ENCODE measurements around the gene SBK3. TPM values are rescaled to one million over a fixed set of nuclear protein-coding genes. Genes with fewer than 3 reads are reported as not detected.

SBK3 gene
- total and polyA plus RNA-seq, 7 donors: 0.79 to 30.8 (median 7.9) TPM

DNA sequence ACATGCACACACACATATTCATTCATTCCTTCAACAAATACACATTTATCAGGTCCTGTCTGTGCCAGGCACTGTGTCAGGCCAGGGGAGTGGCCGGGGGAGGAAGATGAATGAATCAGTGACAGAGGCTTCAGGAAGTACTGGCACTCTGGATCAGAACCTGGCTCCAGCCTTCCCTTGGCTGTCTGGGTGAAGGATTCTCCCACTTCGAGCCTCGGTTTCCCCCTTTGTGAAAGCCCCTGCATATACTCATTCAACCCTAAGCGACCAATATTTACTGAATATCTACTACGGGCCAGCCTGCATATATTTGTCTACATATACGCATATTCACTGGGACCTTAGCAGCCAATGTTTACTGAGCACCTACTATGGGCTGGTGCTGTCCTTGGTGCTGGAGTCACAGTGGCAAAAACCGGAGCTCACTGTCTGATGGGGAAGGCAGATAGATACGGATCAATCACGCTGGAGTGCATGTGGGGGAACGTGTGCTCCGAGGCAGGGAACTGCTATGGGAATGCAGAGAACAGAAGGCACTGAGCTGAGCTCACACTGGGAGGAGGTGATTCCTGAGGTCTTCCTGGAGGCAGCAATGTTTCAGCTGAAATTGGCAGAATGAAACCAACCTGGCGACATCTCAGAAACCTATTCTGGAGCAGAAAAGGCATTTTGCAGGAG lies 35.9 kb upstream of the SBK3 start:
- peaks cover 0 to 5% (median 0%) of the 10 kb centered on the region in 3 donors for H3K27me3 ChIP-seq (ENCODE audit: insufficient read depth in 3 of 3, low read length in 2 of 3)
- H3K36me3 ChIP-seq (ENCODE audit: insufficient read depth in 1 of 2, low read depth in 1 of 2): peaks cover 5 to 31% of the 10 kb centered on the region in 2 donors
- H3K4me1 ChIP-seq: peaks cover 9% of the 10 kb centered on the region
- peak overlapping the region; percentile 97 for H3K27ac ChIP-seq
- intact Hi-C loops (cut with DNase I): loop anchor here in 1 of 2 donors (2.0 kb wide), 1 partner anchor 64 kb away; no protein-coding TSS in a partner anchor
- WGBS, 3 donors: 34 to 38% (median 34%) methylated on average over 12 of the region's 12 CpGs
- ATAC-seq: no peak
- TF ChIP-seq, protein P1, sequence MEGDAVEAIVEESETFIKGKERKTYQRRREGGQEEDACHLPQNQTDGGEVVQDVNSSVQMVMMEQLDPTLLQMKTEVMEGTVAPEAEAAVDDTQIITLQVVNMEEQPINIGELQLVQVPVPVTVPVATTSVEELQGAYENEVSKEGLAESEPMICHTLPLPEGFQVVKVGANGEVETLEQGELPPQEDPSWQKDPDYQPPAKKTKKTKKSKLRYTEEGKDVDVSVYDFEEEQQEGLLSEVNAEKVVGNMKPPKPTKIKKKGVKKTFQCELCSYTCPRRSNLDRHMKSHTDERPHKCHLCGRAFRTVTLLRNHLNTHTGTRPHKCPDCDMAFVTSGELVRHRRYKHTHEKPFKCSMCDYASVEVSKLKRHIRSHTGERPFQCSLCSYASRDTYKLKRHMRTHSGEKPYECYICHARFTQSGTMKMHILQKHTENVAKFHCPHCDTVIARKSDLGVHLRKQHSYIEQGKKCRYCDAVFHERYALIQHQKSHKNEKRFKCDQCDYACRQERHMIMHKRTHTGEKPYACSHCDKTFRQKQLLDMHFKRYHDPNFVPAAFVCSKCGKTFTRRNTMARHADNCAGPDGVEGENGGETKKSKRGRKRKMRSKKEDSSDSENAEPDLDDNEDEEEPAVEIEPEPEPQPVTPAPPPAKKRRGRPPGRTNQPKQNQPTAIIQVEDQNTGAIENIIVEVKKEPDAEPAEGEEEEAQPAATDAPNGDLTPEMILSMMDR (IDR thresholded peaks at IDR 0.05): no peak
- peak overlapping the region; percentile 93 for H3K4me3 ChIP-seq
- DNase-seq: no peak
- no peaks in the 10 kb centered on the region for H3K9me3 ChIP-seq

DNA sequence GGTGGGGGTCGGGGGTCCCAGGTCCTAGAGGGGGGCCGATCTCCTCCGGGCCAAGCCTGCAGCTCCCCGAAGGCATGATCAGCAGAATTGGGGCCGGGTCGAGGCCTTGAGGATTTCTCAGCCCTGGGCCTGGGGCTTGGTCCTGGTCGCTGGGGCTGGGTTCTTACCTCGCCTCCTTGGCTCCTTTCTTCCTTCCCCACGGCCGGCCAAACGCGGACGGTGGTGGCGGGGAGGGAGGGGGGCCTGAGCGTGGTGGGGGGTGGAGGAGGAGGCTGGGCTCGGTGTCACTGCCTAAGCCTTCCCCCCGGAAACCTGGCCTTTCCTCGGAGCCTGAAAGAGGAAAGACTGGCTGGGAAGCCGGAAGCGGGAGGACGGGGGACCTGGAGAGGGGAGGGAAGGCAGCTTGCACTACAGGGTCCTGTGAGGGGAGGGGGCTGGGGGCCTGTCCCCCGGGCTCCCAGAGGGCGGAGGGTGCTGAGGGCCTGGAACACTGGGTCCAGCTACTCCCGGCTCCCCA lies 35.3 kb upstream of the SBK3 start, which contains the start of gene ZNF579:
TSS of gene ZNF579 (minus strand) at position 221 of the 517 bp plus-strand sequence. CDS start 1,209 bp downstream, outside the sequence.
- peak; percentile 89 to 95 for DNase-seq
- H3K4me3 ChIP-seq: peak within 1 kb of the TSS; percentile 93
- intact Hi-C loops (cut with DNase I): loop anchor here in 1 of 2 donors (2.0 kb wide), 1 partner anchor 64 kb away; no protein-coding TSS in a partner anchor
- peaks cover 3% of the 10 kb centered on the region for H3K4me1 ChIP-seq
- 0 to 1% (median 0%) methylated on average over 15 to 24 of the region's 24 CpGs for WGBS, 3 donors
- peak; percentile 82 to 92 (median 90) for ATAC-seq
- peaks cover 5 to 31% of the 10 kb centered on the region in 2 donors for H3K36me3 ChIP-seq (ENCODE audit: insufficient read depth in 1 of 2, low read depth in 1 of 2)
- peak within 1 kb of the TSS; percentile 97 for H3K27ac ChIP-seq
- TF ChIP-seq, protein P1 (IDR thresholded peaks at IDR 0.05): no peak
- H3K9me3 ChIP-seq: no peaks in the 10 kb centered on the region
- peaks cover 0 to 5% (median 0%) of the 10 kb centered on the region in 3 donors for H3K27me3 ChIP-seq (ENCODE audit: insufficient read depth in 3 of 3, low read length in 2 of 3)

DNA sequence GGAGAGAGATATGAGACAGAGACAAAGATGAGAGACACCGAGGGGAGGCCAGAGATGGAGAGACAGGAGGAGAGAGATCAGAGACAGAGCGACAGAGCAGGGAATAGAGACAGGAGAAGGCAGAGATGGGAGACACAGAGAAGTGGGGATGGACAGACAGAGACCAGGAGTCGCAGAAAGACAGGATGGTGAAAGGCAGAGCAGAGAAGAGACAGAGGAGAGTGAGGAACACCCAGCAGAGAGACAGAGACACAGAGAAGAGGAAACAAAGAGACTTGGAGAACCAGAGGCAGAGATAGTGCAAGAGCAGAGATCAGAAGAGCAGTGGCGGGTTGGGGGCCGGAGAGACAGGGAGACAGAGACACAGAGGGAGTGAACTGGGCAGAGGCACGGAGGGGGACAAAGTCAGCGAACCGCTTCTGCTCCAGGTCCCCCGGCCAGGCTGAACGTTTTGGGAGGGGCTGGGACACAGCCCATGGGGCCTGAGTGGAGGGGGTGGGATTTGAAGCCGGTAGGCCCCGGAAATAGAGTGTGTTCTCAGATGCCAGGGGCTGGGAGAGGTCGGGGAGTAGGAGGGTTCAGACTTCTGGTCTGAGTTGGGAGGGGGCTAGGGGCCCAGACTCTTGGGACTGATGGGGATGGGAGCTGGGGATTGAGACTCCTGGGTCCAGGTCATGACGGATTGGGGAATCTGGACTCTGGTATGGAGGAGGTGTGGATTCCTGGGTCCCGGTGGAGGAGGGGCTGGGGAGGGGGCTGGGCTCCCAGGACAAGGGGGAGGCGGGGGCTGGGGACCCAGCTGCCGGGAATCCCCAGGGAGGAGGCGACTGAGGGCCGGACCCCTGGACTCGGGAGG lies 34.7 kb upstream of the SBK3 start:
- peak; percentile 62 to 81 (median 70) for ATAC-seq
- TF ChIP-seq, protein P1 (IDR thresholded peaks at IDR 0.05): no peak
- Histone ChIP-seq H3K4me1 (peaks cover 2% of the 10 kb centered on the region), H3K4me3 (peak overlapping the region; percentile 93), H3K27me3 (ENCODE audit: insufficient read depth in 3 of 3, low read length in 2 of 3) (peaks cover 0 to 1% (median 0%) of the 10 kb centered on the region in 3 donors), H3K36me3 (ENCODE audit: insufficient read depth in 1 of 2, low read depth in 1 of 2) (peaks cover 5 to 31% of the 10 kb centered on the region in 2 donors), H3K9me3 (no peaks in the 10 kb centered on the region), H3K27ac (peak overlapping the region; percentile 97)
- DNase-seq: peak in 1 of 2 donors; percentile 80
- 8 to 10% (median 10%) methylated on average over 18 to 20 of the region's 20 CpGs for WGBS, 3 donors
- intact Hi-C loops (cut with DNase I): loop anchor here in 1 of 2 donors (2.0 kb wide), 1 partner anchor 63 kb away; no protein-coding TSS in a partner anchor

DNA sequence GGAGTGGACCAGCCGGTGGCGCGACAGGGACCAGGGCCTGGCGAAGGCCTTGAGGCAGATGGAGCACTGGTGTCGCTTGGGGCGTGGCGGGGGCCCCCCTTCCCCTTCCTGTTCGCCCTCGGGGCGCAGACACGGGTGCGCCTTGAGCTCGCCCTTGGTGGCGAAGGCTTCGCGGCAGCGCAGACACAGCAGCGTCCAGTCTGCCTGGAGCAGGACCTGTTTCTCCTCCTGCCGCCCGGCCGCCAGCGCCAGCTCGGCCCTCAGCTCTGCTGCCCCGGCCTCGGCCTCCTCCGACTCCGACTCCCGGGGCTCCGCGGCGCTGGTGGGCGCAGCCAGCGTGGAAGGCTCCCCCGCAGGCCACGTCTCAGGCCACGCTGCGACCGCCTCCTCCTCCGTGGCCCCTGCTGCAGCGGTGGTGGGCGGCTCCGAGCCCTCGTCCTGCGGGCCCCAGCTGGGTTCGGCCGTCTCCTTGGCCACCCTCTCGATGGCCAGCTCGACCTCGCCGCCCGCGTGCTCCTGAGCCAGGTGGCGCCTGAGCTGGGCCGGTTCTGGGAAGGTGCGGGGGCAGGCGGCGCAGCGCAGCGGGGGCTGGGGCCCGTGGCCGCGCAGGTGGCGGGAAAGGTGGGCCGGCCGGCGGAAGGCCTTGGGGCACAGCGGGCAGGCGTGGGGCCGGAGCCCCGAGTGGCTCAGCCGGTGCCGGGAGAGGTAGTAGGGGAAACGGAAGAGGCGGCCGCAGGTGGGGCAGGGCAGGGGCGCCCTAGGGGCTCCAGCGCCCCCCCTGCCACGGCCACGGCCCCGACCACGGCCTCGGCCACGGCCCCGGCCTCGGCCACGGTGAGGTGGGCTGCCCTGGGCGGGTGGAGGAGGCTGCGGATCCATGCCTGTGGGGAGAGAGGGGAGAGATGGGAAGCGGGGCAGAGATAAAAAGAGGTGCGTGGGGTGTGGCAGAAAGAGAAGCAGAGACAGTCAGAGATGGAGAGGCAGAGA lies 33.7 kb upstream of the SBK3 start:
- ATAC-seq (no peak), DNase-seq (no peak)
- 92 to 94% (median 93%) methylated on average over 58 to 90 of the region's 90 CpGs for WGBS, 3 donors
- Histone ChIP-seq H3K27ac (peak overlapping the region; percentile 97), H3K4me1 (peaks cover 2% of the 10 kb centered on the region), H3K27me3 (ENCODE audit: insufficient read depth in 3 of 3, low read length in 2 of 3) (no peaks in the 10 kb centered on the region), H3K9me3 (no peaks in the 10 kb centered on the region), H3K36me3 (ENCODE audit: insufficient read depth in 1 of 2, low read depth in 1 of 2) (peaks cover 5 to 31% of the 10 kb centered on the region in 2 donors), H3K4me3 (peak overlapping the region; percentile 93)
- intact Hi-C loops (cut with DNase I): no loop called here
- TF ChIP-seq, protein P1 (IDR thresholded peaks at IDR 0.05): no peak

Measured in psoas muscle (tissue), 8 donors.